K562 (cell line): ENCODE results near the gene NKAIN1. TPM values are rescaled to one million over a fixed set of nuclear protein-coding genes. Genes with fewer than 3 reads are reported as not detected.

Experiments used
- ATAC-seq: fragments of 200-7000 bp; cut with Tn5 transposase; 3 replicates; pipeline ENCODE4 v1.9.1; 2020; ENCODE audit warnings: moderate library complexity
- BruUV-seq: library from RNA; stranded (reverse); fragments of 400-500 nt; replicated peaks from 2 replicates; lab custom pipeline; 2021; lab: Mats Ljungman, UMichigan
- CTCF ChIA-PET: fragments of 300-600 bp; formaldehyde crosslinking; extraction: SDS; loops from one replicate; lab custom pipeline; 2021; ENCODE audit warnings: low intra/inter-chr PET ratio; lab: Yijun Ruan, JAX
- POLR2A ChIA-PET: fragments of 300-600, 350-650 bp; sonication (Branson Sonifier 250); formaldehyde crosslinking; extraction: SDS; loops from one replicate; lab custom pipeline; 2021; ENCODE audit warnings: antibody characterized with exemption, inconsistent platforms; lab: Yijun Ruan, JAX
- DNase-seq, 4 experiments: peaks; one replicate each; pipeline versions ENCODE4 v3.0.0 to v3.0.0-alpha.2; 2011 to 2018; ENCODE audit warnings: low spot score in 3 of 4, mixed read lengths in 3 of 4; ENCODE audit errors: extremely low read depth in 1 of 4
- FAIRE-seq: peaks from 2 replicates; lab custom pipeline; 2011; peaks lifted over from hg19 to GRCh38; lab: Jason Lieb, UNC
- H2AFZ ChIP-seq: 2 replicates; pipeline ENCODE4 v1.6.0; 2011; ENCODE audit warnings: low read depth, low read length, control low read depth, inconsistent platforms
- H3K27ac ChIP-seq: fragments of 200-600 bp; 3 replicates; pipeline ENCODE4 v1.8.0; 2011; ENCODE audit warnings: low read depth, mild to moderate bottlenecking, control low read depth, inconsistent platforms, low read length, moderate library complexity, mixed read lengths; ENCODE audit errors: extremely low read depth
- H3K27me3 ChIP-seq, 2 experiments: fragments of 300-600 bp in 1 of 2; 2 replicates in 1 of 2; 3 replicates in 1 of 2; pipeline versions ENCODE4 v1.6.0 to v1.8.0; 2011; ENCODE audit warnings: inconsistent platforms in 2 of 2, low read length in 2 of 2, mild to moderate bottlenecking in 1 of 2, mixed read lengths in 1 of 2, moderate library complexity in 1 of 2; ENCODE audit not compliant: control insufficient read depth in 2 of 2, insufficient read depth in 2 of 2
- H3K36me3 ChIP-seq: fragments of 300-600 bp; 3 replicates; pipeline ENCODE4 v1.8.0; 2011; ENCODE audit warnings: mild to moderate bottlenecking, low read length, inconsistent platforms; ENCODE audit not compliant: control insufficient read depth, insufficient read depth
- H3K4me1 ChIP-seq, 2 experiments: fragments of 200-600 bp in 1 of 2; replicated peaks in 1 of 2; 2 replicates in 1 of 2; 3 replicates in 1 of 2; pipeline versions ENCODE4 v1.5.1 to v1.8.0; 2011; ENCODE audit warnings: inconsistent platforms in 2 of 2, low read length in 2 of 2, mild to moderate bottlenecking in 1 of 2, mixed read lengths in 1 of 2, moderate library complexity in 1 of 2; ENCODE audit not compliant: control insufficient read depth in 2 of 2, insufficient read depth in 2 of 2
- H3K4me2 ChIP-seq: 2 replicates; pipeline ENCODE4 v1.6.1; 2011; ENCODE audit warnings: low read length, control low read depth, inconsistent platforms, mixed read lengths; ENCODE audit not compliant: insufficient read depth
- H3K4me3 ChIP-seq: fragments of 200-600 bp; sonication (generic), shearing (Covaris generic); 2 replicates; pipeline ENCODE4 v1.5.1; 2016; ENCODE audit warnings: control low read depth, inconsistent platforms
- H3K79me2 ChIP-seq: fragments of 200-600 bp; 3 replicates; pipeline ENCODE4 v1.8.0; 2011; ENCODE audit warnings: low read length, inconsistent platforms; ENCODE audit not compliant: control insufficient read depth, insufficient read depth
- H3K9ac ChIP-seq, 2 experiments: 2 replicates each; pipeline versions ENCODE4 v1.6.0 to v1.6.1; 2011; ENCODE audit warnings: low read depth in 2 of 2, low read length in 2 of 2, control low read depth in 1 of 2, inconsistent platforms in 1 of 2, mild to moderate bottlenecking in 1 of 2, mixed read lengths in 1 of 2; ENCODE audit not compliant: insufficient read depth in 1 of 2
- H3K9me1 ChIP-seq: one replicate; pipeline ENCODE4 v1.6.0; 2011; ENCODE audit warnings: inconsistent platforms, mild to moderate bottlenecking, low read length, moderate library complexity; ENCODE audit not compliant: control insufficient read depth, insufficient read depth
- H3K9me3 ChIP-seq: replicated peaks from 2 replicates; pipeline ENCODE4 v1.5.1; 2011; ENCODE audit warnings: low read depth, low read length, inconsistent platforms; ENCODE audit not compliant: control insufficient read depth, insufficient read depth
- H4K20me1 ChIP-seq: replicated peaks from 2 replicates; pipeline ENCODE4 v1.6.1; 2011; ENCODE audit warnings: low read length, inconsistent platforms, mixed read lengths; ENCODE audit not compliant: control insufficient read depth, insufficient read depth
- BHLHE40 ChIP-seq: IDR thresholded peaks from 2 replicates; pipeline ENCODE4 v1.6.1; 2011; ENCODE audit warnings: low read length, improper control_type of control experiment
- BRCA1 ChIP-seq, 2 experiments: fragments of 450-650 bp in 1 of 2; sonication (generic) in 1 of 2; formaldehyde crosslinking in 1 of 2; IDR thresholded peaks; 2 replicates each; pipeline versions ENCODE4 v1.5.0 to v1.6.1; 2017 to 2020; ENCODE audit warnings: mild to moderate bottlenecking in 1 of 2, missing genetic modification reagents in 1 of 2
- ERF ChIP-seq: fragments of 450-650 bp; formaldehyde crosslinking; IDR thresholded peaks from 2 replicates; pipeline ENCODE4 v1.4.0; 2020; ENCODE audit warnings: mild to moderate bottlenecking, mixed read lengths
- HSF4 ChIP-seq: fragments of 250-450 bp; sonication (Bioruptor Pico); IDR thresholded peaks from 2 replicates; pipeline ENCODE4 v2.1.2; 2022; ENCODE audit warnings: mild to moderate bottlenecking, moderate library complexity, borderline replicate concordance
- RBM22 ChIP-seq: fragments of 200-400 bp; formaldehyde crosslinking; IDR thresholded peaks from 2 replicates; pipeline ENCODE4 v1.6.1; 2018; ENCODE audit warnings: low read length, low read depth; ENCODE audit not compliant: poor library complexity, severe bottlenecking
- RFX1 ChIP-seq: fragments of 450-650 bp; IDR thresholded peaks from 2 replicates; pipeline ENCODE4 v1.6.1; 2016; ENCODE audit warnings: mild to moderate bottlenecking, moderate library complexity
- SMAD1 ChIP-seq: fragments of 150-350 bp; IDR thresholded peaks from 2 replicates; pipeline ENCODE4 v1.6.1; 2014; ENCODE audit warnings: low read length, low read depth; ENCODE audit not compliant: partially characterized antibody
- SNIP1 ChIP-seq: fragments of 450-650 bp; IDR thresholded peaks from 2 replicates; pipeline ENCODE4 v1.7.1; 2017; ENCODE audit warnings: low read depth, mild to moderate bottlenecking
- WGBS: fragments of 100-300 bp; shearing (Covaris generic); methylation state at CpG from one replicate; pipeline ENCODE4 v1.1.6; 2016; ENCODE audit warnings: low coverage, mixed read lengths; ENCODE audit not compliant: insufficient coverage; ENCODE audit errors: missing lambda C conversion rate; 5-methylcytosine and 5-hydroxymethylcytosine counted together
- in situ Hi-C: fragments of 300-500 bp; cut with MboI; formaldehyde crosslinking; loops from 4 replicates; pipeline ENCODE4 v1.15.0; 2018; ENCODE audit warnings: inconsistent platforms, mixed read lengths
- intact Hi-C: fragments of 100-400 bp; cut with micrococcal nuclease; formaldehyde crosslinking; loops from 2 replicates; pipeline ENCODE4 v1.14.2; 2022
- polyA plus RNA-seq, 8 experiments: library from polyadenylated mRNA; depleted of rRNA in 4 of 8; stranded (reverse) in 5 of 8; unstranded in 3 of 8; fragments of >200 nt; fragmentation: Nextera tagmentation in 2 of 8; fragmentation: Illumina TruSeq in 1 of 8; extraction: Ambion mirVana in 2 of 8; extraction: Trizol in 1 of 8; gene quantifications; 2 replicates each; pipeline versions ENCODE4 v1.2.1 to v1.2.3, GENCODE V29; 2011 to 2014; ENCODE audit warnings: inconsistent platforms in 1 of 8, missing spikeins in 1 of 8
- total RNA-seq, 7 experiments: library from RNA; depleted of rRNA in 6 of 7; stranded (reverse); fragments of >200 nt in 6 of 7; fragmentation: Illumina TruSeq in 2 of 7; extraction: Trizol in 2 of 7; gene quantifications; 2 replicates each; pipeline versions ENCODE4 v1.2.1 to v1.2.3, GENCODE V29; 2011 to 2021; ENCODE audit warnings: low replicate concordance in 1 of 7
- TF ChIP-seq, protein P1 (sequence below): fragments of 200-400 bp; formaldehyde crosslinking; IDR thresholded peaks from 2 replicates; pipeline ENCODE4 v1.6.1; 2017; ENCODE audit warnings: mild to moderate bottlenecking, low read depth, low read length, moderate library complexity
- TF ChIP-seq, protein P2 (sequence below): IDR thresholded peaks from 2 replicates; pipeline ENCODE4 v1.6.1; 2011; ENCODE audit warnings: borderline replicate concordance, low read depth, mild to moderate bottlenecking, moderate library complexity, low read length; ENCODE audit not compliant: insufficient read depth, poor library complexity, severe bottlenecking
- TF ChIP-seq, protein P3 (sequence below): fragments of 450-650 bp; IDR thresholded peaks from 2 replicates; pipeline ENCODE4 v1.6.1; 2016; ENCODE audit warnings: missing biosample characterization, missing genetic modification characterization

Gene NKAIN1
- total and polyA plus RNA-seq, 9 of the 15 experiments (the other 6 are each of a cell fraction or from before 2014, with no cell fraction given), result 0.03 to 0.22 (median 0.04) TPM; not detected in 3

DNA sequence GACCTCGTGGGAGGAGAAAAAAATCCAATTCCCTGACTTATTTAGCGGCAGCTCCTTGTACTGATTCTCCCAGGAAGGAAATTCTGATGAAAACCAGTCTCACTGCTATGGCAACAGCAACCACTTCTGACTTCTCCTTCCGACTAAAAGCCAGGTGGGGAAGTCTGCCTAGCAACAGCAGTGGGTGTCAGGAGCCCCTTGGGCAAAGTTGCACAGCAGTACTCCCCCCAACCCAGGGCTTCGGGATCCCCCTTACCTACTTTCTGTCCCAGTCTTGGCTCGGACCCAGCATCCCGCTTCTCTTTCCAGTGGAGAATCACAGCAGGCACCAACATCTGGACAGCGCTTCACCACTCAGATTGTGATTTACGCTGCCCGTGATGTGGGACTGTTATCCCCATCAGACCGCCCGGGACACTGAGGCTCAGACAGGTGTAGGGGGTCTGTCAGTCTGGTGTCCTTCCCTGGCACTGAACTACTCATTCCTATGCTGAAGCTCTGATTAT is 24.6 kb downstream of the NKAIN1 start (continued):
- TF ChIP-seq SNIP1 (no peak), BHLHE40 (no peak), RFX1 (peak; percentile 32), SMAD1 (no peak), HSF4 (CRISPR knock-in tag) (no peak)
- TF ChIP-seq, protein P1, sequence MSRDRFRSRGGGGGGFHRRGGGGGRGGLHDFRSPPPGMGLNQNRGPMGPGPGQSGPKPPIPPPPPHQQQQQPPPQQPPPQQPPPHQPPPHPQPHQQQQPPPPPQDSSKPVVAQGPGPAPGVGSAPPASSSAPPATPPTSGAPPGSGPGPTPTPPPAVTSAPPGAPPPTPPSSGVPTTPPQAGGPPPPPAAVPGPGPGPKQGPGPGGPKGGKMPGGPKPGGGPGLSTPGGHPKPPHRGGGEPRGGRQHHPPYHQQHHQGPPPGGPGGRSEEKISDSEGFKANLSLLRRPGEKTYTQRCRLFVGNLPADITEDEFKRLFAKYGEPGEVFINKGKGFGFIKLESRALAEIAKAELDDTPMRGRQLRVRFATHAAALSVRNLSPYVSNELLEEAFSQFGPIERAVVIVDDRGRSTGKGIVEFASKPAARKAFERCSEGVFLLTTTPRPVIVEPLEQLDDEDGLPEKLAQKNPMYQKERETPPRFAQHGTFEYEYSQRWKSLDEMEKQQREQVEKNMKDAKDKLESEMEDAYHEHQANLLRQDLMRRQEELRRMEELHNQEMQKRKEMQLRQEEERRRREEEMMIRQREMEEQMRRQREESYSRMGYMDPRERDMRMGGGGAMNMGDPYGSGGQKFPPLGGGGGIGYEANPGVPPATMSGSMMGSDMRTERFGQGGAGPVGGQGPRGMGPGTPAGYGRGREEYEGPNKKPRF, result no peak

DNA sequence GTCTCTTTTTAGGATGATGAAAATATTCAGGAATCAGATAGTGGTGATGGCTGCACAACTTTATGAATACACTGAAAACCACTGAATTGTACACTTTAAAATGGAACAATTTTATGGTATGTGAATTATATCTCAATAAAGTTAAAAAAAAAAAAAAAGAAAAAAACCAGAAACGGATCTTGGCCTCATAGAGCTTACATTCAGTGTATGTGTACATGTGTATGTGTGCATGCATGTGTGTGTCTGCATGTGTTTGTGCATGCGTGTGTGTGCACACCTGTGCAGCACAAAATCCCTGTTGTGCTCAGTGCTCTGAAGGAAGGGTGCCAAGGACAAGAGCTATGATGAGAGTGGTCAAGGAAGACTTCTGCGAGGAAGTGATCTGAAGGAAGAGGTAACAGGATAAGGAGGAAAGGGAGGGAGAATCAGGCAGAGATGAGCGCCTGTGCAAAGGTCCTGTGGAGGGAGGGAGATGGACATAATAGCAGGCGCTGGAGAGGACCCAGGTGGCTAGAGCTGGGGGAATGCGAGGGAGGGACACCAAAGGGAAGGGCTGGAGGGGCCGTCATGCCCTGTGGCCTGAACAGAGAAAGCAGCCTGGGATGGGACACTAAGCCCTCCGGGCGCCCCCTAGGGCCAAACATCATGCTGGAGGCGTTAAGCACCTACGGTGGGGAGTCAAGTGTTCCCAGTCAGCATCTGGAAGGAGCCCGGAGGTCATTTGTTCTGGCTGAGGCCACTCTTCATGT is 25.2 kb downstream of the NKAIN1 start:
- H3K36me3 ChIP-seq, result no peaks in the 10 kb centered on the region
- 4% methylated on average over 12 of the region's 12 CpGs for WGBS
- H3K9ac ChIP-seq, result no peak overlapping the region
- peaks cover 2% of the 10 kb centered on the region; the same call in 1 of the 2 replicates for H3K9me3 ChIP-seq
- peak; percentile 88 for ATAC-seq
- BruUV-seq, result no TSS peak
- no peaks in the 10 kb centered on the region for H3K9me1 ChIP-seq
- H3K4me1 ChIP-seq, result no peaks in the 10 kb centered on the region; a peak in 1 of 5 replicates
- in situ Hi-C loops (no loop called here), intact Hi-C loops (no loop called here)
- peak in 3 of 4 experiments; percentile 48 to 61 (median 52) for DNase-seq
- H3K27me3 ChIP-seq, result peaks cover 27 to 28% of the 10 kb centered on the region in 2 experiments; a peak in 3 of 5 replicates
- H3K4me2 ChIP-seq, result no peak overlapping the region
- H3K4me3 ChIP-seq, result no peak overlapping the region
- peak; percentile 49 for FAIRE-seq
- H4K20me1 ChIP-seq, result peaks cover 7% of the 10 kb centered on the region; the same call in 1 of the 2 replicates
- no peaks in the 10 kb centered on the region for H3K79me2 ChIP-seq
- ChIA-PET POLR2A (interaction anchor here (1.1 kb wide), 1 partner anchor 50 kb away, joined by 3 read pairs; no protein-coding TSS in a partner anchor), CTCF (no interaction called here)
- H2AFZ ChIP-seq, result no peak overlapping the region
- H3K27ac ChIP-seq, result no peak overlapping the region
- TF ChIP-seq ERF (CRISPR knock-in tag) (no peak), BRCA1 (IDR thresholded peaks at IDR 0.05) (no peak), BRCA1 (CRISPR knock-in tag; IDR thresholded peaks at IDR 0.05) (no peak), RBM22 (no peak)
- TF ChIP-seq, protein P2, sequence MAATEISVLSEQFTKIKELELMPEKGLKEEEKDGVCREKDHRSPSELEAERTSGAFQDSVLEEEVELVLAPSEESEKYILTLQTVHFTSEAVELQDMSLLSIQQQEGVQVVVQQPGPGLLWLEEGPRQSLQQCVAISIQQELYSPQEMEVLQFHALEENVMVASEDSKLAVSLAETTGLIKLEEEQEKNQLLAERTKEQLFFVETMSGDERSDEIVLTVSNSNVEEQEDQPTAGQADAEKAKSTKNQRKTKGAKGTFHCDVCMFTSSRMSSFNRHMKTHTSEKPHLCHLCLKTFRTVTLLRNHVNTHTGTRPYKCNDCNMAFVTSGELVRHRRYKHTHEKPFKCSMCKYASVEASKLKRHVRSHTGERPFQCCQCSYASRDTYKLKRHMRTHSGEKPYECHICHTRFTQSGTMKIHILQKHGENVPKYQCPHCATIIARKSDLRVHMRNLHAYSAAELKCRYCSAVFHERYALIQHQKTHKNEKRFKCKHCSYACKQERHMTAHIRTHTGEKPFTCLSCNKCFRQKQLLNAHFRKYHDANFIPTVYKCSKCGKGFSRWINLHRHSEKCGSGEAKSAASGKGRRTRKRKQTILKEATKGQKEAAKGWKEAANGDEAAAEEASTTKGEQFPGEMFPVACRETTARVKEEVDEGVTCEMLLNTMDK, result peak; percentile 69
- TF ChIP-seq, protein P3, sequence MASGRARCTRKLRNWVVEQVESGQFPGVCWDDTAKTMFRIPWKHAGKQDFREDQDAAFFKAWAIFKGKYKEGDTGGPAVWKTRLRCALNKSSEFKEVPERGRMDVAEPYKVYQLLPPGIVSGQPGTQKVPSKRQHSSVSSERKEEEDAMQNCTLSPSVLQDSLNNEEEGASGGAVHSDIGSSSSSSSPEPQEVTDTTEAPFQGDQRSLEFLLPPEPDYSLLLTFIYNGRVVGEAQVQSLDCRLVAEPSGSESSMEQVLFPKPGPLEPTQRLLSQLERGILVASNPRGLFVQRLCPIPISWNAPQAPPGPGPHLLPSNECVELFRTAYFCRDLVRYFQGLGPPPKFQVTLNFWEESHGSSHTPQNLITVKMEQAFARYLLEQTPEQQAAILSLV (tag), result no peak
